Measurements from ENCODE around the gene ORAI2. TPM values are rescaled to one million over a fixed set of nuclear protein-coding genes. Genes with fewer than 3 reads are reported as not detected.
"Not testable (repeated sequence)": the region's sequence is repeated elsewhere in the genome, so short reads cannot be mapped to it uniquely, and the experiment has no call there.

Gene ORAI2
- polyA plus RNA-seq, 1 donor from 2014 or later: 36.3 TPM

GRCh38 chr7:102493220-102493935 is 60.0 kb downstream of the ORAI2 start:
- not testable (repeated sequence) for H3K27me3 ChIP-seq (ENCODE audit: insufficient read depth, low read depth, low read length); H3K9ac ChIP-seq (ENCODE audit: low read length); H3K36me3 ChIP-seq (ENCODE audit: insufficient read depth, low read length); H3K27ac ChIP-seq (ENCODE audit: low read length); H3K9me3 ChIP-seq (ENCODE audit: low read length); H3K9me2 ChIP-seq (ENCODE audit: insufficient read depth, low read length); H3K4me2 ChIP-seq (ENCODE audit: low read length); H3K4me3 ChIP-seq (ENCODE audit: low read length); H3K79me2 ChIP-seq (replicated peaks; ENCODE audit: insufficient read depth, low read length); H3F3A ChIP-seq (ENCODE audit: insufficient read depth, low read length, poor library complexity, severe bottlenecking); H4K20me1 ChIP-seq (ENCODE audit: insufficient read depth); H2AFZ ChIP-seq (ENCODE audit: low read depth, low read length)

DNA sequence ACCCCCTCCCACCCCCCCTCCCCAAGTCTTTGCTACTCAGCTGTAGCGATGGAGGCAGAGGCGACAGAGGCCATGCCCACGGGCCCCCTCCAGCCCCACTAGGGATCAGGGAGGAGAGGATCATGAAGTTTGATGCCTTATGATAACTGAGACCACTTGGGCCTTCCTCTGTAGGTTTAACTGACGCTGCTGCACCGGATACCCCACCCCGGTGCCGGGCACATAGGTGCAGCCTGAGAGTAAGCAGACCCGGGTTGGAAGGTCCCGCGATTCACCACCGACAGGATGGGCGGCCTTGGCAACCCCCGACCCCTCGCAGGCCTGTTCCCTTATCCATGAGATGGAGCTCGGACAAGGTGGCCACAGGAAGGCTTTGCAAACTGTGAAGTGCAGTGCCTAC is 60.7 kb downstream of the ORAI2 start:
- not testable (repeated sequence) for H2AFZ ChIP-seq (ENCODE audit: low read depth, low read length); H3K27ac ChIP-seq (ENCODE audit: low read length); H3K9me3 ChIP-seq (ENCODE audit: low read length); H3K4me3 ChIP-seq (ENCODE audit: low read length); H3K27me3 ChIP-seq (ENCODE audit: insufficient read depth, low read depth, low read length); H3F3A ChIP-seq (ENCODE audit: insufficient read depth, low read length, poor library complexity, severe bottlenecking); H3K79me2 ChIP-seq (replicated peaks; ENCODE audit: insufficient read depth, low read length); H3K9me2 ChIP-seq (ENCODE audit: insufficient read depth, low read length); H3K4me2 ChIP-seq (ENCODE audit: low read length); H3K36me3 ChIP-seq (ENCODE audit: insufficient read depth, low read length); H4K20me1 ChIP-seq (ENCODE audit: insufficient read depth); H3K9ac ChIP-seq (ENCODE audit: low read length)

DNA sequence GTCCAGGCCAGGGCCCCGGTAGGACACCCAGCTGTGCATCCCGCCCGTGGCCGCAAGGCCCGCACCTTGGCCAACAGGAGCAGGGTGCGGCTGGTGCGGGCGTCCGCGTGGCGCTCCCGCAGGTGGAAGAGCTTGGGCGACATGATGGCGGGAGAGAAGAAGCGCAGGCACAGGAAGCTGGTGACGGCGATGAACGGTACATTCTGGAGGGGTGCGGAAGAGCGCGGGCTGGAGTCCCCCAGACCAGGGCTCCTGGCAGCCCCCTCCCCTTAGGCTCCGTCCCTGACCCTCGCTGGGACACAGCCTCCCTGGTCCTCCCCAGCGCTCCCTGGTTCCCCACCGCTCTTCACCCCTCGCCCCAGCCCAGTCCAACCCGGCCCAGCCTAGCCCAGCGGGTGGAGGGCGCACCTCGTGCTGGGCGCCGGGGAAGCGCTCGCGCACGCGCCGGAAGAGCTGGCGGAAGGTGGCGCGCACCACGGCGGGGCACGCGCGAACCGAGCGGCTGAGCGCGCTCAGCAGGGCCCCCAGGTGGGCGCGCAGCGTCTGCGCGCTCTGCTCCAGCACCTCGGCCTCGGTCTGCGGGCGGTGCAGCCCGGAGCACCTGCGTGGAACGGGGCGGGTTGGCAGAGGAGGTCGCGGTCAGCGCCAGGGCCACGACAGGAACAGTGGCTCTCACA is 61.2 kb downstream of the ORAI2 start:
- not testable (repeated sequence) for H3K9ac ChIP-seq (ENCODE audit: low read length); H3K9me3 ChIP-seq (ENCODE audit: low read length); H3K4me3 ChIP-seq (ENCODE audit: low read length); H3K27me3 ChIP-seq (ENCODE audit: insufficient read depth, low read depth, low read length); H4K20me1 ChIP-seq (ENCODE audit: insufficient read depth); H3K9me2 ChIP-seq (ENCODE audit: insufficient read depth, low read length); H2AFZ ChIP-seq (ENCODE audit: low read depth, low read length); H3F3A ChIP-seq (ENCODE audit: insufficient read depth, low read length, poor library complexity, severe bottlenecking); H3K79me2 ChIP-seq (replicated peaks; ENCODE audit: insufficient read depth, low read length); H3K4me2 ChIP-seq (ENCODE audit: low read length); H3K36me3 ChIP-seq (ENCODE audit: insufficient read depth, low read length); H3K27ac ChIP-seq (ENCODE audit: low read length)

DNA sequence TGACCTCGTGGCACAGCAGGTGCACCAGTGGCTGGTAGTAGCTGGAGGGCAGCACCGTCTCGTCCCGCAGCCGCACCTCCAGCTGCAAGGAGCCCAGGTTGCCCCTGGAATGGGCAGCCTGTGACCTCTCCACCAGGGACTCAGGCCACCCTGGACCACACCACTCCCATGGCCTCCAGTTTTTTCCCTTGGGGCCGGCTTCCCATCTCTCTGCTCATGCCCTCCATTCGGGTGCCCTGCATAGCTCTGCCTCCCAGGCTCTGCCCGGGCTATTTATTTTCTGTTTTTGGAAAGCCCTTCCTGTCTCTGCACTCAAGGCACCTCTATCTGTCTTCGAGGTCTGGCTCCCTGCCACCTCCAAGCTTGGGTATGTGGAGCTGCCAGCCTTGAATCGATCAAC is 63.5 kb downstream of the ORAI2 start:
- not testable (repeated sequence) for H3K27ac ChIP-seq (ENCODE audit: low read length); H3F3A ChIP-seq (ENCODE audit: insufficient read depth, low read length, poor library complexity, severe bottlenecking); H3K79me2 ChIP-seq (replicated peaks; ENCODE audit: insufficient read depth, low read length); H3K36me3 ChIP-seq (ENCODE audit: insufficient read depth, low read length); H2AFZ ChIP-seq (ENCODE audit: low read depth, low read length); H3K9me3 ChIP-seq (ENCODE audit: low read length); H3K27me3 ChIP-seq (ENCODE audit: insufficient read depth, low read depth, low read length); H3K4me2 ChIP-seq (ENCODE audit: low read length); H3K9ac ChIP-seq (ENCODE audit: low read length); H3K9me2 ChIP-seq (ENCODE audit: insufficient read depth, low read length); H3K4me3 ChIP-seq (ENCODE audit: low read length); H4K20me1 ChIP-seq (ENCODE audit: insufficient read depth)

- not testable (repeated sequence) for H3K9ac ChIP-seq (ENCODE audit: low read length); H3K27ac ChIP-seq (ENCODE audit: low read length); H3K4me3 ChIP-seq (ENCODE audit: low read length); H3K79me2 ChIP-seq (replicated peaks; ENCODE audit: insufficient read depth, low read length); H3K4me2 ChIP-seq (ENCODE audit: low read length); H4K20me1 ChIP-seq (ENCODE audit: insufficient read depth); H3F3A ChIP-seq (ENCODE audit: insufficient read depth, low read length, poor library complexity, severe bottlenecking); H3K36me3 ChIP-seq (ENCODE audit: insufficient read depth, low read length); H3K9me3 ChIP-seq (ENCODE audit: low read length); H2AFZ ChIP-seq (ENCODE audit: low read depth, low read length); H3K9me2 ChIP-seq (ENCODE audit: insufficient read depth, low read length); H3K27me3 ChIP-seq (ENCODE audit: insufficient read depth, low read depth, low read length)
Observed at GRCh38 chr7:102497308-102497707, 63.9 kb downstream of the ORAI2 start.

DNA sequence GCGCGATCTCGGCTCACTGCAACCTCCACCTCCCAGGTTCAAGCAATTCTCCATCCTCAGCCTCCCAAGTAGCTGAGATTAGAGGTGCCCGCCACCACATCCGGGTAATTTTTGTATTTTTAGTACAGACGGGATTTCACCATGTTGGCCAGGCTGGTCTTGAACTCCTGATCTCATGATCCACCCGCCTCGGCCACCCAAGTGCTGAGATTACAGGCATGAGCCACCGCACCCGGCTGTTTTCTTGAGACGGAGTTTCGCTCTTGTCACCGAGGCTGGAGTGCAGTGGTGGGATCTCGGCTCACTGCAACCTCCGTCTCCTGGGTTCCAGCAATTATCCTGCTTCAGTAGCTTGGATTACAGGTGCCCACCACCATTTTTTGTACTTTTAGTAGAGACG is 64.9 kb downstream of the ORAI2 start:
- not testable (repeated sequence) for H3K4me2 ChIP-seq (ENCODE audit: low read length); H3F3A ChIP-seq (ENCODE audit: insufficient read depth, low read length, poor library complexity, severe bottlenecking); H3K27ac ChIP-seq (ENCODE audit: low read length); H3K36me3 ChIP-seq (ENCODE audit: insufficient read depth, low read length); H4K20me1 ChIP-seq (ENCODE audit: insufficient read depth); H3K9me2 ChIP-seq (ENCODE audit: insufficient read depth, low read length); H3K79me2 ChIP-seq (replicated peaks; ENCODE audit: insufficient read depth, low read length); H3K9ac ChIP-seq (ENCODE audit: low read length); H3K4me3 ChIP-seq (ENCODE audit: low read length); H3K9me3 ChIP-seq (ENCODE audit: low read length); H2AFZ ChIP-seq (ENCODE audit: low read depth, low read length); H3K27me3 ChIP-seq (ENCODE audit: insufficient read depth, low read depth, low read length)

DNA sequence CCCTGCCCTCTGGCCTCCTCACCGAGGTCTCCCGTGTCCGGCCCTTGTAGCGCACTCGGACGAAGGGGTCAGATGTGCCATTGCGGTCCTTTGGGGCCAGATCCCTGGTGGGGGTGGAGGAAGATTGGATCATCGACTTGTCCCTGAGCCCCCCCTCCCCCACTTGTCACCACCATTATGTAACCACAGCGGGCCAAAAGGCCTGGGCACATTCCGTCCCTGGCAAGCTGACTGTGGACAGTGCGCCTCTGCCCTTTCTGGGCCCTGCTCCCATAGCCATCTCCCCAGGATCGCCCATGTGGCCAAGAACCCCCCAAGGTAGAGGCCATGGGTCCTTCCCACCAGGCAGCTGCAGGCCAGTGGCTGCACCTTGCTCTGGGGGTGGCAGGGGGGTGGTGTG is 69.8 kb downstream of the ORAI2 start:
- H3K36me3 ChIP-seq (ENCODE audit: insufficient read depth, low read length); H4K20me1 ChIP-seq (ENCODE audit: insufficient read depth); H3K9me3 ChIP-seq (ENCODE audit: low read length); H3K9ac ChIP-seq (ENCODE audit: low read length); H3K9me2 ChIP-seq (ENCODE audit: insufficient read depth, low read length); H3K27ac ChIP-seq (ENCODE audit: low read length); H2AFZ ChIP-seq (ENCODE audit: low read depth, low read length); H3F3A ChIP-seq (ENCODE audit: insufficient read depth, low read length, poor library complexity, severe bottlenecking); H3K79me2 ChIP-seq (replicated peaks; ENCODE audit: insufficient read depth, low read length); H3K4me2 ChIP-seq (ENCODE audit: low read length); H3K27me3 ChIP-seq (ENCODE audit: insufficient read depth, low read depth, low read length); H3K4me3 ChIP-seq (ENCODE audit: low read length): not testable (repeated sequence)
